GM23338 (cell line): Measurements from ENCODE around the gene AFF3.

ENCODE experiments used
- EZH2 ChIP-seq: fragments of 200-600 bp; sonication (generic); IDR thresholded peaks from one replicate; pipeline ENCODE4 v1.8.0; 2017; ENCODE audit warnings: antibody characterized with exemption, mild to moderate bottlenecking, low read depth; ENCODE audit not compliant: unreplicated experiment
- EZH2phosphoT487 ChIP-seq: fragments of 200-600 bp; sonication (generic); IDR thresholded peaks from one replicate; pipeline ENCODE4 v1.8.1; 2018; ENCODE audit warnings: antibody characterized with exemption; ENCODE audit not compliant: unreplicated experiment
- NANOG ChIP-seq: IDR thresholded peaks from 2 replicates; pipeline ENCODE4 v1.6.1; 2016; ENCODE audit warnings: antibody characterized with exemption, borderline replicate concordance
- POLR2AphosphoS5 ChIP-seq: IDR thresholded peaks from 2 replicates; pipeline ENCODE4 v1.6.1; 2016; ENCODE audit warnings: antibody characterized with exemption, low read depth
- TF ChIP-seq, protein P1 (sequence below), 2 experiments: fragments of 200-600 bp in 1 of 2; sonication (generic) in 1 of 2; conservative IDR thresholded peaks; 2 replicates each; pipeline versions ENCODE4 v1.5.1 to v1.6.1; 2016 to 2017; ENCODE audit warnings: antibody characterized with exemption in 2 of 2, low read depth in 2 of 2, mild to moderate bottlenecking in 2 of 2, moderate library complexity in 1 of 2
- TF ChIP-seq, protein P2 (sequence below): IDR thresholded peaks from one replicate; pipeline ENCODE4 v1.6.1; 2018; ENCODE audit warnings: antibody characterized with exemption; ENCODE audit not compliant: unreplicated experiment
- TF ChIP-seq, protein P3 (sequence below): IDR thresholded peaks from 2 replicates; pipeline ENCODE4 v1.6.1; 2016; ENCODE audit warnings: antibody characterized with exemption

DNA sequence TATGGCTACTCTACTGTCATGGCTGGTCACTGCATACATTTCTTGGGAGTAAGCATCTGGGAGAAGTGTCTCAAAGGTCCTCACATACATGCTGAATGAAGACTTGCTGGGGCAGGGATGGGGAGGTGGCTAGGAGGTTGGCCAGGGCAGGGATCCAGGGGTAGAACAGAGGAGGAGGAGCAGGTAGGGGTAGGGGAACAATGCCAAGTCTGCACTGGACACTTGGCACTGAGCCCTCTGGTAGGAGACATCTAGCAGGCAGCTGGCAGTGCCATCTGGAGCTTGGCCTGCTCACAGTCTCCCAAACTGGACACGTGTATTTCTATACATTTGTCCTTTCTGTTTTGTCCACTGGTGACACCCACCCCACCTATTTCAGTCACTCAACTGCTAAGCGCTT is 589.9 kb downstream of the AFF3 start:
- TF ChIP-seq, protein P1, sequence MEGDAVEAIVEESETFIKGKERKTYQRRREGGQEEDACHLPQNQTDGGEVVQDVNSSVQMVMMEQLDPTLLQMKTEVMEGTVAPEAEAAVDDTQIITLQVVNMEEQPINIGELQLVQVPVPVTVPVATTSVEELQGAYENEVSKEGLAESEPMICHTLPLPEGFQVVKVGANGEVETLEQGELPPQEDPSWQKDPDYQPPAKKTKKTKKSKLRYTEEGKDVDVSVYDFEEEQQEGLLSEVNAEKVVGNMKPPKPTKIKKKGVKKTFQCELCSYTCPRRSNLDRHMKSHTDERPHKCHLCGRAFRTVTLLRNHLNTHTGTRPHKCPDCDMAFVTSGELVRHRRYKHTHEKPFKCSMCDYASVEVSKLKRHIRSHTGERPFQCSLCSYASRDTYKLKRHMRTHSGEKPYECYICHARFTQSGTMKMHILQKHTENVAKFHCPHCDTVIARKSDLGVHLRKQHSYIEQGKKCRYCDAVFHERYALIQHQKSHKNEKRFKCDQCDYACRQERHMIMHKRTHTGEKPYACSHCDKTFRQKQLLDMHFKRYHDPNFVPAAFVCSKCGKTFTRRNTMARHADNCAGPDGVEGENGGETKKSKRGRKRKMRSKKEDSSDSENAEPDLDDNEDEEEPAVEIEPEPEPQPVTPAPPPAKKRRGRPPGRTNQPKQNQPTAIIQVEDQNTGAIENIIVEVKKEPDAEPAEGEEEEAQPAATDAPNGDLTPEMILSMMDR (conservative IDR thresholded peaks at IDR 0.05; ENCODE audit: low read depth in 2 of 2): no peak
- TF ChIP-seq EZH2: no peak
- TF ChIP-seq, protein P2, sequence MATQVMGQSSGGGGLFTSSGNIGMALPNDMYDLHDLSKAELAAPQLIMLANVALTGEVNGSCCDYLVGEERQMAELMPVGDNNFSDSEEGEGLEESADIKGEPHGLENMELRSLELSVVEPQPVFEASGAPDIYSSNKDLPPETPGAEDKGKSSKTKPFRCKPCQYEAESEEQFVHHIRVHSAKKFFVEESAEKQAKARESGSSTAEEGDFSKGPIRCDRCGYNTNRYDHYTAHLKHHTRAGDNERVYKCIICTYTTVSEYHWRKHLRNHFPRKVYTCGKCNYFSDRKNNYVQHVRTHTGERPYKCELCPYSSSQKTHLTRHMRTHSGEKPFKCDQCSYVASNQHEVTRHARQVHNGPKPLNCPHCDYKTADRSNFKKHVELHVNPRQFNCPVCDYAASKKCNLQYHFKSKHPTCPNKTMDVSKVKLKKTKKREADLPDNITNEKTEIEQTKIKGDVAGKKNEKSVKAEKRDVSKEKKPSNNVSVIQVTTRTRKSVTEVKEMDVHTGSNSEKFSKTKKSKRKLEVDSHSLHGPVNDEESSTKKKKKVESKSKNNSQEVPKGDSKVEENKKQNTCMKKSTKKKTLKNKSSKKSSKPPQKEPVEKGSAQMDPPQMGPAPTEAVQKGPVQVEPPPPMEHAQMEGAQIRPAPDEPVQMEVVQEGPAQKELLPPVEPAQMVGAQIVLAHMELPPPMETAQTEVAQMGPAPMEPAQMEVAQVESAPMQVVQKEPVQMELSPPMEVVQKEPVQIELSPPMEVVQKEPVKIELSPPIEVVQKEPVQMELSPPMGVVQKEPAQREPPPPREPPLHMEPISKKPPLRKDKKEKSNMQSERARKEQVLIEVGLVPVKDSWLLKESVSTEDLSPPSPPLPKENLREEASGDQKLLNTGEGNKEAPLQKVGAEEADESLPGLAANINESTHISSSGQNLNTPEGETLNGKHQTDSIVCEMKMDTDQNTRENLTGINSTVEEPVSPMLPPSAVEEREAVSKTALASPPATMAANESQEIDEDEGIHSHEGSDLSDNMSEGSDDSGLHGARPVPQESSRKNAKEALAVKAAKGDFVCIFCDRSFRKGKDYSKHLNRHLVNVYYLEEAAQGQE: no peak
- no peak for TF ChIP-seq POLR2AphosphoS5
- no peak for TF ChIP-seq EZH2phosphoT487
- TF ChIP-seq NANOG: no peak
- TF ChIP-seq, protein P3, sequence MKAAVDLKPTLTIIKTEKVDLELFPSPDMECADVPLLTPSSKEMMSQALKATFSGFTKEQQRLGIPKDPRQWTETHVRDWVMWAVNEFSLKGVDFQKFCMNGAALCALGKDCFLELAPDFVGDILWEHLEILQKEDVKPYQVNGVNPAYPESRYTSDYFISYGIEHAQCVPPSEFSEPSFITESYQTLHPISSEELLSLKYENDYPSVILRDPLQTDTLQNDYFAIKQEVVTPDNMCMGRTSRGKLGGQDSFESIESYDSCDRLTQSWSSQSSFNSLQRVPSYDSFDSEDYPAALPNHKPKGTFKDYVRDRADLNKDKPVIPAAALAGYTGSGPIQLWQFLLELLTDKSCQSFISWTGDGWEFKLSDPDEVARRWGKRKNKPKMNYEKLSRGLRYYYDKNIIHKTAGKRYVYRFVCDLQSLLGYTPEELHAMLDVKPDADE: no peak
